ENCODE data around the gene MYCBPAP.

- TF ChIP-seq CTCF (IDR thresholded peaks at IDR 0.05): no peak
- TF ChIP-seq POLR2A (IDR thresholded peaks at IDR 0.05): no peak
Observed at GRCh38 chr17:50579399-50579798, 71.2 kb downstream of the MYCBPAP start.
